WTC11 (cell line): ENCODE data around the gene HES1. TPM values are rescaled to one million over a fixed set of nuclear protein-coding genes. Genes with fewer than 3 reads are reported as not detected.

ENCODE experiments used
- ATAC-seq: fragments of 200-7000 bp; cut with Tn5 transposase; 2 replicates; pipeline ENCODE4 v1.10.0; 2021; ENCODE audit warnings: mild to moderate bottlenecking, moderate library complexity
- CTCF ChIA-PET: fragments of 300-600 bp; sonication (Branson Sonifier 250); formaldehyde crosslinking; loops from one replicate; lab custom pipeline; 2021; ENCODE audit warnings: antibody characterized with exemption; lab: Charles Lee
- POLR2A ChIA-PET: fragments of 350-600 bp; sonication (Branson Sonifier 250); formaldehyde crosslinking; loops from one replicate; lab custom pipeline; 2021; ENCODE audit warnings: antibody characterized with exemption; lab: Charles Lee
- DNase-seq: peaks from one replicate; pipeline ENCODE4 v3.0.0; 2021; ENCODE audit warnings: low spot score
- H3K27ac Mint-ChIP-seq: 2 replicates; pipeline ENCODE4 v1.8.0; 2021; ENCODE audit warnings: mixed read lengths
- H3K27me3 Mint-ChIP-seq: 2 replicates; pipeline ENCODE4 v1.8.0; 2021; ENCODE audit warnings: low read depth, mild to moderate bottlenecking, moderate library complexity, mixed read lengths
- H3K36me3 Mint-ChIP-seq: 2 replicates; pipeline ENCODE4 v1.8.0; 2021; ENCODE audit warnings: mixed read lengths
- H3K4me1 Mint-ChIP-seq: 2 replicates; pipeline ENCODE4 v1.8.0; 2022; ENCODE audit warnings: mixed read lengths
- H3K4me3 Mint-ChIP-seq: 2 replicates; pipeline ENCODE4 v1.8.0; 2021; ENCODE audit warnings: mild to moderate bottlenecking, moderate library complexity, mixed read lengths
- H3K9me3 Mint-ChIP-seq: 2 replicates; pipeline ENCODE4 v1.8.0; 2021; ENCODE audit warnings: mixed read lengths
- ATF2 ChIP-seq: sonication (generic); formaldehyde crosslinking; IDR thresholded peaks from 2 replicates; pipeline ENCODE4 v1.8.1; 2022; ENCODE audit warnings: low read depth, missing genetic modification reagents, borderline replicate concordance
- ATF3 ChIP-seq: sonication (generic); formaldehyde crosslinking; conservative IDR thresholded peaks from 2 replicates; pipeline ENCODE4 v1.8.1; 2022; ENCODE audit warnings: mild to moderate bottlenecking, missing genetic modification reagents
- ATF6 ChIP-seq: sonication (generic); formaldehyde crosslinking; IDR thresholded peaks from 2 replicates; pipeline ENCODE4 v1.8.1; 2023; ENCODE audit warnings: mild to moderate bottlenecking, missing genetic modification reagents
- CREB1 ChIP-seq: sonication (generic); formaldehyde crosslinking; IDR thresholded peaks from 2 replicates; pipeline ENCODE4 v1.8.0; 2023; ENCODE audit warnings: mild to moderate bottlenecking, missing genetic modification reagents
- CREM ChIP-seq: sonication (generic); formaldehyde crosslinking; IDR thresholded peaks from 2 replicates; pipeline ENCODE4 v1.8.1; 2022; ENCODE audit warnings: mild to moderate bottlenecking, missing genetic modification reagents, moderate library complexity
- ELF4 ChIP-seq: sonication (generic); formaldehyde crosslinking; IDR thresholded peaks from 2 replicates; pipeline ENCODE4 v1.8.1; 2022; ENCODE audit warnings: low read depth, mild to moderate bottlenecking, moderate library complexity, missing genetic modification reagents
- ERG ChIP-seq: fragments of 250-450 bp; sonication (Bioruptor Pico); IDR thresholded peaks from 2 replicates; pipeline ENCODE4 v1.8.0; 2021; ENCODE audit warnings: mild to moderate bottlenecking
- FOXJ3 ChIP-seq: sonication (generic); formaldehyde crosslinking; IDR thresholded peaks from 2 replicates; pipeline ENCODE4 v1.9.0; 2021; ENCODE audit warnings: missing genetic modification reagents, mild to moderate bottlenecking, borderline replicate concordance
- FOXP1 ChIP-seq: sonication (generic); formaldehyde crosslinking; IDR thresholded peaks from 2 replicates; pipeline ENCODE4 v1.8.0; 2022; ENCODE audit warnings: missing genetic modification reagents, mild to moderate bottlenecking, moderate library complexity, borderline replicate concordance
- NR3C1 ChIP-seq: sonication (generic); formaldehyde crosslinking; conservative IDR thresholded peaks from 2 replicates; pipeline ENCODE4 v1.8.1; 2023; ENCODE audit warnings: low read depth, mild to moderate bottlenecking, missing genetic modification reagents
- OVOL2 ChIP-seq: fragments of 250-450 bp; sonication (Bioruptor Pico); IDR thresholded peaks from 2 replicates; pipeline ENCODE4 v1.9.0; 2021; ENCODE audit warnings: mild to moderate bottlenecking, borderline replicate concordance
- SMAD3 ChIP-seq: sonication (generic); formaldehyde crosslinking; IDR thresholded peaks from 2 replicates; pipeline ENCODE4 v1.8.0; 2022; ENCODE audit warnings: missing genetic modification reagents, mild to moderate bottlenecking, borderline replicate concordance
- SP1 ChIP-seq: sonication (generic); formaldehyde crosslinking; conservative IDR thresholded peaks from 2 replicates; pipeline ENCODE4 v1.8.1; 2022; ENCODE audit warnings: missing genetic modification reagents
- ZBTB21 ChIP-seq: sonication (generic); formaldehyde crosslinking; IDR thresholded peaks from 2 replicates; pipeline ENCODE4 v1.8.1; 2023; ENCODE audit warnings: mild to moderate bottlenecking, missing genetic modification reagents, borderline replicate concordance
- ZNF138 ChIP-seq: sonication (generic); formaldehyde crosslinking; conservative IDR thresholded peaks from 2 replicates; pipeline ENCODE4 v1.8.1; 2022; ENCODE audit warnings: mild to moderate bottlenecking, moderate library complexity, missing genetic modification reagents
- ZNF263 ChIP-seq: sonication (generic); formaldehyde crosslinking; IDR thresholded peaks from 2 replicates; pipeline ENCODE4 v1.8.1; 2022; ENCODE audit warnings: low read depth, mild to moderate bottlenecking, moderate library complexity, missing genetic modification reagents
- ZNF317 ChIP-seq: sonication (generic); formaldehyde crosslinking; IDR thresholded peaks from 2 replicates; pipeline ENCODE4 v1.8.1; 2023; ENCODE audit warnings: low read depth, mild to moderate bottlenecking, moderate library complexity, missing genetic modification reagents, borderline replicate concordance
- ZNF396 ChIP-seq: fragments of 250-450 bp; sonication (Bioruptor Pico); IDR thresholded peaks from 2 replicates; pipeline ENCODE4 v1.8.0; 2021; ENCODE audit warnings: mild to moderate bottlenecking, moderate library complexity, borderline replicate concordance
- ZNF423 ChIP-seq: fragments of 250-450 bp; sonication (Bioruptor Pico); IDR thresholded peaks from 2 replicates; pipeline ENCODE4 v2.1.2; 2022; ENCODE audit warnings: mild to moderate bottlenecking, moderate library complexity
- ZNF532 ChIP-seq: fragments of 250-450 bp; sonication (Bioruptor Pico); IDR thresholded peaks from 2 replicates; pipeline ENCODE4 v1.9.0; 2021; ENCODE audit warnings: mild to moderate bottlenecking, borderline replicate concordance
- total RNA-seq: library from RNA; stranded (reverse); gene quantifications from 3 replicates; pipeline ENCODE4 v1.2.3, GENCODE V29; 2021

The HES1 gene
- total RNA-seq, 1 experiment from 2014 or later: 28.4 TPM

GRCh38 chr3:194176274-194176991 lies 40.5 kb downstream of the HES1 start:
- Mint-ChIP-seq H3K27me3 (no peaks in the 10 kb centered on the region; the same call in none of the 2 replicates), H3K4me3 (peak overlapping the region; percentile 40), H3K36me3 (no peaks in the 10 kb centered on the region), H3K9me3 (peaks cover 3% of the 10 kb centered on the region; the same call in 1 of the 2 replicates), H3K27ac (peak overlapping the region; percentile 25; the same call in 1 of the 2 replicates), H3K4me1 (peaks cover 34% of the 10 kb centered on the region)
- ChIA-PET CTCF (interaction anchor here (0.6 to 2.1 kb wide), 4 partner anchors 9 to 139 kb away, joined by 3 to 14 read pairs (median 8); no protein-coding TSS in a partner anchor), POLR2A (no interaction called here)
- ATAC-seq (peak; percentile 68), DNase-seq (peak; percentile 45)
- peak; percentile 77 for TF ChIP-seq ZNF423 (CRISPR knock-in tag)
- no peak for TF ChIP-seq CREB1

- Mint-ChIP-seq H3K9me3 (peaks cover 2% of the 10 kb centered on the region; the same call in 1 of the 2 replicates), H3K36me3 (no peaks in the 10 kb centered on the region), H3K4me3 (no peak overlapping the region), H3K27ac (no peak overlapping the region), H3K4me1 (peaks cover 34% of the 10 kb centered on the region), H3K27me3 (no peaks in the 10 kb centered on the region; the same call in none of the 2 replicates)
- no peak for TF ChIP-seq NR3C1 (CRISPR knock-in tag)
- no peak for TF ChIP-seq ZNF396 (CRISPR knock-in tag)
- no peak for TF ChIP-seq ZNF263 (CRISPR knock-in tag)
- TF ChIP-seq FOXJ3 (CRISPR knock-in tag): no peak
- TF ChIP-seq SMAD3 (CRISPR knock-in tag): no peak
- no peak for TF ChIP-seq ATF3 (CRISPR knock-in tag)
- no peak for TF ChIP-seq ELF4 (CRISPR knock-in tag)
- TF ChIP-seq ERG: no peak
- TF ChIP-seq OVOL2 (CRISPR knock-in tag): no peak
- TF ChIP-seq ZNF423 (CRISPR knock-in tag): no peak
- no peak for TF ChIP-seq CREM (CRISPR knock-in tag)
- no peak for TF ChIP-seq ZBTB21
- no peak for TF ChIP-seq FOXP1 (CRISPR knock-in tag)
- TF ChIP-seq ZNF532 (CRISPR knock-in tag): no peak
- no peak for TF ChIP-seq SP1 (CRISPR knock-in tag)
- TF ChIP-seq ATF2 (CRISPR knock-in tag): no peak
- no peak for TF ChIP-seq ATF6 (CRISPR knock-in tag)
- TF ChIP-seq ZNF138: no peak
- TF ChIP-seq ZNF317 (CRISPR knock-in tag): no peak
- DNase-seq (no peak), ATAC-seq (no peak)
- CTCF ChIA-PET: interaction anchor here (1.1 to 2.1 kb wide), 3 partner anchors 10 to 139 kb away, joined by 3 to 14 read pairs (median 12); no protein-coding TSS in a partner anchor
- POLR2A ChIA-PET: no interaction called here
These were observed 41.2 kb downstream of the HES1 start for GRCh38 chr3:194177141-194177540.
